Fibroblast of the aortic adventitia (primary cell): ENCODE data around the gene FER. TPM values are rescaled to one million over a fixed set of nuclear protein-coding genes. Genes with fewer than 3 reads are reported as not detected.

Experiments used
- DNase-seq: peaks from one replicate; pipeline ENCODE4 v3.0.0-alpha.2; 2010; ENCODE audit warnings: low read depth
- H3K4me3 ChIP-seq: 2 replicates; pipeline ENCODE4 v1.5.1; 2011; ENCODE audit warnings: low read depth, mild to moderate bottlenecking, control low read depth, low read length, moderate library complexity
- small RNA-seq: library from RNA; depleted of rRNA; stranded (forward); fragments of <200 nt; gene quantifications from one replicate; pipeline ENCODE3, GENCODE V24; 2012
- total RNA-seq: library from RNA; depleted of rRNA; stranded (reverse); fragments of >200 nt; gene quantifications from 2 replicates; pipeline ENCODE4 v1.2.3, GENCODE V29; 2012; ENCODE audit warnings: low replicate concordance
- TF ChIP-seq, protein P1 (sequence below): IDR thresholded peaks from 2 replicates; pipeline ENCODE4 v1.5.1; 2011; ENCODE audit warnings: mild to moderate bottlenecking, low read length, control low read depth, inconsistent platforms; ENCODE audit not compliant: insufficient read depth

The FER gene
- total RNA-seq, 1 donor: 41.5 TPM

DNA sequence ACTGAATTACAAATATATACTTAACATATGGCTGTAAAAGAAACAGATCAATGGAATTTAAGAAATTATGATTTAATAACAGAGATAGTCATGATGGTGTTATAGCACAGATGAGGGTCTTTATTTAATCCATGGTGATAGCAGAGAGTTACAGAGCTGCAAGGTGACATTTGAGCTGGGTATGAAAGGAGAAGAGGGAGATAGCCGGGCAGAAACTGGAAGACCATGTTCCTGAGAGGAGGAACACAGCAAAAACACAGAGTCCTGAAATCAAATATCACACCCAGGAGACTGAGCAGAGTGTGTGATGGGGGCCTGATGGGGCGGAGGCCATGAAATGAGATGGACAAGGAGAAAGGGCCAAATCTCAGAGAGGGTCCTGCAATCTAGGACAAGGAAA lies 498.7 kb downstream of the FER start:
- TF ChIP-seq, protein P1, sequence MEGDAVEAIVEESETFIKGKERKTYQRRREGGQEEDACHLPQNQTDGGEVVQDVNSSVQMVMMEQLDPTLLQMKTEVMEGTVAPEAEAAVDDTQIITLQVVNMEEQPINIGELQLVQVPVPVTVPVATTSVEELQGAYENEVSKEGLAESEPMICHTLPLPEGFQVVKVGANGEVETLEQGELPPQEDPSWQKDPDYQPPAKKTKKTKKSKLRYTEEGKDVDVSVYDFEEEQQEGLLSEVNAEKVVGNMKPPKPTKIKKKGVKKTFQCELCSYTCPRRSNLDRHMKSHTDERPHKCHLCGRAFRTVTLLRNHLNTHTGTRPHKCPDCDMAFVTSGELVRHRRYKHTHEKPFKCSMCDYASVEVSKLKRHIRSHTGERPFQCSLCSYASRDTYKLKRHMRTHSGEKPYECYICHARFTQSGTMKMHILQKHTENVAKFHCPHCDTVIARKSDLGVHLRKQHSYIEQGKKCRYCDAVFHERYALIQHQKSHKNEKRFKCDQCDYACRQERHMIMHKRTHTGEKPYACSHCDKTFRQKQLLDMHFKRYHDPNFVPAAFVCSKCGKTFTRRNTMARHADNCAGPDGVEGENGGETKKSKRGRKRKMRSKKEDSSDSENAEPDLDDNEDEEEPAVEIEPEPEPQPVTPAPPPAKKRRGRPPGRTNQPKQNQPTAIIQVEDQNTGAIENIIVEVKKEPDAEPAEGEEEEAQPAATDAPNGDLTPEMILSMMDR: no peak
- no peak for DNase-seq
- H3K4me3 ChIP-seq: no peak overlapping the region

Small RNA genes within 50 kb of the gene (small RNA-seq; reads per million reads assigned to genes)
- gene AC109481.1 (not detected), gene RF00019 (not detected), gene RNU6-47P (not detected)
